Measurements from ENCODE around the gene NFATC1. TPM values are rescaled to one million over a fixed set of nuclear protein-coding genes. Genes with fewer than 3 reads are reported as not detected.

The NFATC1 gene
- total RNA-seq, 1 donor from 2014 or later = 18.5 TPM

DNA sequence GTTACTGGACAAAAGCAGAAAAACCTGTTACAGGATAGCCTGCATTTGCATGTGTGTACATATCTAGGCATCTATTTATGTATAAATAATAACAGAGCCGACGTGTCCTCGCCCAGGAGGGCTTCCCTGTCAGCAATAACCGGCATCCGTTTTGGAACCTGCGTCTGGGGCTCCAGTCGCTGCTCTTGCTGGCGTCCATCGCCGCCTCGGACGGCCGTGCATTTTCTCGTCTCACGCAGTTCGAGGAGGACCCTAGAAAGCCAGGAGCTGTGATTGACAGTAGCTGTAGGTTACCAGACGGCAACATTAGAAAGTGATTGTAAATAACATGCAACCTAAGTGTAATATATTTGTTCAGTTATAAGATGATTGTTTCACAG is 132.6 kb downstream of the NFATC1 start:
- intact Hi-C loops (cut with DNase I) = loop anchor here (1.0 to 5.0 kb wide), 4 partner anchors 22 to 149 kb away; partner anchors contain the start of gene NFATC1
- DNase-seq (ENCODE audit: missing footprints) (no peak), ATAC-seq (no peak)

DNA sequence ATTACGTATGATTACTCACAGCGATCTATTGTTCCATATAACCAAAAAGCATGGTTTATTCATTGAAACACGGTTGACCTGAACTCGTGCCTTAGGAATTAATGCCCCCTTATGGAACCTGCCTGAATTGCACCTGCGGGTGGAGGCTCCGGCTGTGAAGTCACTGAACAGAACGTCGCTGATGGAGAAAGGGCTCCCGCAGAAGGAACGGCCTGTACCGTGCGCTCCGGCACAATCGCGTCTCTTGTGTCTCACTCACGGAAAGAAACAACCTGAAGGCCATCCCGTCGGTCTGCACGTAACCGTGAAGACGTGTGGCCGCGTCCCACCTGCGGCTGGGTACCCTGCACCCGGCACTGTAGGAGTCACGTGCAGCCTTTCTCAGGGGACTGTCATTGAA is 133.1 kb downstream of the NFATC1 start:
- DNase-seq (ENCODE audit: missing footprints) = no peak
- peak; percentile 30 for ATAC-seq
- intact Hi-C loops (cut with DNase I) = loop anchor here (1.0 to 5.0 kb wide), 5 partner anchors 22 to 150 kb away; partner anchors contain the start of gene NFATC1

DNA sequence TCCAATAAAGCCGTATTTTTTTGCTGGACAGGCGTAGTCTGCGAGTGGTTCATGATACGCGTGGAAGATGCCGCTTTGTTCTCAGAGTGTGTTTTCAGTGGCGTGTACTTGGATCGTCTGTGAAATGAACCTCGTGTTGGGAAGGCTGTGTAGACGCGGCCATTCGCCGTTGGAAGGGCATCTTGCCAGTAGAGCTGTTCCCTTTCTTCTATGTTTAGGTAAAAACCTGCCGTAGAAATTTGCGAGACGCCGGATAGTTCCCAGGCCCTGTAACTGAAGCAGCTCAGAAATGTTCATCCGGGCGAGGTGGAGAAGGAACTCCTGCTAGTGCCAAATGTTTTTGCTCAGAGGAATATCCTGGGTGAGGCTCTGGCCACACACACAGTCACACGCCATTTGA is 133.6 kb downstream of the NFATC1 start:
- DNase-seq (ENCODE audit: missing footprints) = no peak
- ATAC-seq = no peak
- intact Hi-C loops (cut with DNase I) = loop anchor here (1.0 to 5.0 kb wide), 4 partner anchors 22 to 132 kb away; partner anchors contain the start of gene NFATC1

DNA sequence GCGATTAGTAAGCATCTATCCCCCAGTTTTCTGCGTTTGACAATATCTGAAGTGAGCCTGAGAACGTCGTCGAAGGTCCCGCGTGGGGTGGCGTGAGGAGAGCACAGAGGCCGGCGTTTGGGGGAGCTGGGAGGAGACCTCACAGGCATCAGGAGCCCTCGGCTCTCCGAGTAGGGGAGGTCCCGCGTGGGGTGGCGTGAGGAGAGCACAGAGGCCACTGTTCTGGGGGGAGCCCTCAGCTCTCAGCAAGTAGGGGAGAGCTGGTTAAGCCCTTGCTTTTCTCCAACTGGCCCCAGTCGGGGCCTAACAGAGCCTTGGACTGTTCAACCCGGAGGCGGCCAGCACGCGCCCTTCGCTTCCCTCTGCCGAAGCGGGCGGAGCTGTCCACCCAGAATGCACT is 134.3 kb downstream of the NFATC1 start:
- DNase-seq (ENCODE audit: missing footprints) = no peak
- ATAC-seq = no peak
- intact Hi-C loops (cut with DNase I) = loop anchor here (1.0 to 5.0 kb wide), 4 partner anchors 23 to 133 kb away; partner anchors contain the start of gene NFATC1

DNA sequence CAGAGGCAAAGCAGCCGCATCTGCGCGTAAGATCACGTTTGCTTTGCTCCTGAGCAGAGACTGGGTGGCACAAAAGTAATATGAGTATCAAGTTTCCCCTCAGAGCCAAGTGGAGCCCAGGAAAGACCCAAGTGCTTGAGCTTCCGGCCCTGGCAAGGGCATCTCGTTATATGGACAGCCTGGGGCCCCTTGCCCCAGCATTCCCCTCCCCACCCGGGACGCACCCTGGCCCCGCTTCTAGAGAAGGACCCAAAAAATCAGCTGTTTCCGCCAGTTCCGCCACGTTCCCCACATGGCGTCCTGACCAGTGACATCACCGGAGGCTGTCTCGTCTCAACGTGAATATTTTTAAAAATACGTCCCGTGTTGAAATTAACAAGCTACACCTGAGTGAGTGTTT is 135.1 kb downstream of the NFATC1 start:
- intact Hi-C loops (cut with DNase I) = no loop called here
- ATAC-seq = no peak
- DNase-seq (ENCODE audit: missing footprints) = no peak

DNA sequence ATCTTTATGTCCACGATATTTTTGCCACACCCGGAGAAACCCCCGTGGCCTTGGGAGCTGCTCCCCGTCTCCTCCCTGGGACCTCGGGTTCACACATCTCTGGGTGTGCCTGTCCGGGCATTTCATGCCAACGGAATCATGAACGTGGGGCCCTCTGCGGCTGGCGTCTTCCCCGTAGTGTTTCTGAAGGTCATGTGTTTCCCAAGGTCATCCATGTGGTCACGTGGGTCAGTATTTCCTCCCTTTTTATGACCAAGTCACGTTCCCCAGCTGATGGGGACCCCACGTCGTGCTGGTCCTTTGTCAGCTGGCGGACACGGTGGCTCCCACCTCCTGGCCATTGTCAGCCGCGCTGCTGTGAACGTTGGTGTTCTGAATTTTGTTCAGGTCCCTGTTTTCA is 135.7 kb downstream of the NFATC1 start:
- no peak for DNase-seq (ENCODE audit: missing footprints)
- intact Hi-C loops (cut with DNase I) = no loop called here

DNA sequence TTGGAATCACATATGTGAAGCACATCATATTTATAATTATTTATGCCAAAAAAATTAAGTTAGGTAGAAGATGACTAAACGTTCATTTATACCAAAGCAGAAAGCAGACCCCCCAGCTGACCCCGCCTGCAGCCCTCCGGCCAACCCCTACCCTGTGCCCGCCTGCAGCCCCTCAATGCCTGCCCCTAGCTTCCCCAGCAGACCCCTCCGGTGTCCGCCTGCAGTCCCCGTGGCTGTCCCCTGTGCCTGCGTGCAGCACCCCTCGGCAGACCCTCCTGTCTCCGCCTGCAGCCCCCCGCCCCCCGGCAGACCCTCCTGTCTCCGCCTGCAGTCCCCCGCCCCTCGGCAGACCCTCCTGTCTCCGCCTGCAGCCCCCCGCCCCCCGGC is 136.2 kb downstream of the NFATC1 start:
- intact Hi-C loops (cut with DNase I) = no loop called here
- no peak for ATAC-seq

More for the DNA sequence above, 135.7 kb downstream of the NFATC1 start:
- no peak for ATAC-seq

DNA sequence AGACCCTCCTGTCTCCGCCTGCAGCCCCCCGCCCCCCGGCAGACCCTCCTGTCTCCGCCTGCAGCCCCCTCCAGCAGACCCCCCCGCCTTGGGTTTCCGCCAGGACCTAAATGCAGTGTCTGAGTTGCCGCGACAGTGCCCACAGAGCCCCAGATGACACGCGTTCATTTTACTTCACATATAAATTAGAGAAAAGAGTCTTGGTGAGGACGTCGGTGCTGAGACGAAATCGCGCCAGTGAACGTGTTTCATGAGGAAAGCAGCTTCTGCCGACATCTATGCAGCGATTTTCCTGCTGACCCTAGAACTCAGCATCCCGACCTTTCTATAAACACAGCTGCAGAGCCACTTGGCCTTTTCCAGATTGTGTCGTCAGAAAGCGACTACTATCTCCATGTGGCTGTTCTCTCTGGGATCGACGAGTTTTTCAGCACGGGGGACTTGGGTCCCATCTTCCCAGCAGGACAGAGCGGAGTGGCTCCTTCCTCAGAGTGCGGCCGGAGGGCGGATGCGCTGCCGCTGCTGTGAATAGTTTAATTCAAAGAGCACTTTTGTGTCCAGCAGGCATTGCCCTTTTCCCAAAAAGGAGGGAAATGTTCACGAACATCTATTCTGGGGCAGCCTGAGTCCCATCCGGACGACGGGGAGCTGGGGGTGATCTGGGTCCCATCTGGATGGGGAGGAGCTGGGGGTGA is 136.7 kb downstream of the NFATC1 start:
- intact Hi-C loops (cut with DNase I) = no loop called here
- no peak for DNase-seq (ENCODE audit: missing footprints)
- ATAC-seq = no peak

More for the DNA sequence above, 136.2 kb downstream of the NFATC1 start:
- DNase-seq (ENCODE audit: missing footprints) = no peak

DNA sequence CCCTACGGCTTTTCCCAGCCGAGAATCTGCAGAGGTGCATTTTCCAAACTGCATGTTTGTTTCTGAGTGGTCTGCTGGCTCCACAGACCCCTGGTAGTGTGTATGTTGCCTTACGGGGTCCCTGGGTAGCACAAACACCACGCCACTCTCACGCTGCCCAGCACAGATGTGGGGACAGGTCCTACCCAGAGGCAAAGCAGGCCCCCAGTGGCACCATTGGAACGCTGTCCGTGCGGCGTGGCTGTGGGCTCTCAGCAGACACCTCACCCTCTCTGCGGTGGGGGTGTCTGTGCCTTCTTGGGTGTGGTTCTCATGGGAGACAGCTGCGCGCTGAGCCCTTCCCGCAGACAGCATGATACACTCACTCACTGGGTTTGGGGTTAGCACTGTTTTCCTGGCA is 137.4 kb downstream of the NFATC1 start:
- DNase-seq (ENCODE audit: missing footprints) (no peak), ATAC-seq (no peak)
- intact Hi-C loops (cut with DNase I) = no loop called here

DNA sequence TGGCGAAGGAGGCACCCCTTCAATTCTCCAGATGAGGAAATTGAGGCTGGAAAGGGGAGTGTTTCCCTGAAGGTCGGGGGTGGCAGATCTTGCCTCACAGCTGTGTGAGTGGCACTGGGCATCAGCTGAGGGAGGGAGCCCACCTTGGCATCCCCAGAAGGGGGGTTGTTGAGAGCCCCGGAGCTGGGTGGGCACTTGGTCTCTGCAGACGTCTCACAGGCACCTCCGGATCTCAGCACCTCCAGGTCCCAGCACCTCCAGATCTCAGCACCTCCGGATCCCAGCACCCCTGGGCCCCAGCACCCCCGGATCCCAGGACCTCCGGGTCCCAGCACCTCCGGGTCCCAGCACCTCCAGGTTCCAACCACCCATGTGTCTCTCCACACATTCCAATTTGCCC is 137.9 kb downstream of the NFATC1 start:
- DNase-seq (ENCODE audit: missing footprints) = no peak

DNA sequence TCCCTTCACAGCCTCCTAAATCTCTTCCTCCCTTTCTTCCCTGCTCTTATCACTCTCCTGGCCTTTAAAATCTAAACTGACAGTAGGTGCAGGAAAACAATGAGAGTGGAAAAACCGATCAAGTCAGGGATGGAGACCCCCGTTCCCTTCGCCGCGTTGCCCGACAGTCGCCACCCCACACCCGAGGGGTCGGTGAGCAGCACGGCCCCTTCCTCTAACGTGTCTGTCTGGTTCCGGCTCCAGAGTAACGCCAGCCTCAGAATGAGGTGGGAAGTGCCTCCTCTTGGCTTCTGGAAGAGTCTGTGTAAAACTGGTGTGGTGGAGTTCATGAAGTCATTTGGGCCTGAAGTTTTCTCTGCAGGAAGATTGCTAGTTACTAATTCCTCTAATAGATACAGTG is 138.6 kb downstream of the NFATC1 start:
- intact Hi-C loops (cut with DNase I) = no loop called here
- ATAC-seq (no peak), DNase-seq (ENCODE audit: missing footprints) (no peak)

More for the DNA sequence above, 137.9 kb downstream of the NFATC1 start:
- ATAC-seq = no peak
- intact Hi-C loops (cut with DNase I) = no loop called here

DNA sequence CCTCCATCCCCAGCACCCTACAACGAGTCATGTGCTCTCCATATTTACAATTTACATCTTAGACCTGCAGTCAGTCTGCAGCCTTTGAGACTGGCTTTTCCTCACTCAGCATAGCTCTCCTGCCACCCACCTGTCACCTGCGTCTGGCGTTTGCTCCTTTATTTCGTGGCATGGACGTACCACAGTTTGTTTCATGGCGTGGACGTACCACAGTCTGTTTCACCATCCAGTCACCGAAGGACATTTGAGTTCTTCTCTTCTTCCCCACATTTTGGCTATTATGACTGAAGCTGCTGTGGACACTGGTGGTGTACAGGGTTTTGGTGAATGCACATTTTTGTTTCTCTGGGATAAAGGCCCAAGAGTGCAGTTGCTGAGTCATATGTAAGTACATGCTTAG is 142.0 kb downstream of the NFATC1 start:
- intact Hi-C loops (cut with DNase I) = no loop called here
- DNase-seq (ENCODE audit: missing footprints) (no peak), ATAC-seq (no peak)

DNA sequence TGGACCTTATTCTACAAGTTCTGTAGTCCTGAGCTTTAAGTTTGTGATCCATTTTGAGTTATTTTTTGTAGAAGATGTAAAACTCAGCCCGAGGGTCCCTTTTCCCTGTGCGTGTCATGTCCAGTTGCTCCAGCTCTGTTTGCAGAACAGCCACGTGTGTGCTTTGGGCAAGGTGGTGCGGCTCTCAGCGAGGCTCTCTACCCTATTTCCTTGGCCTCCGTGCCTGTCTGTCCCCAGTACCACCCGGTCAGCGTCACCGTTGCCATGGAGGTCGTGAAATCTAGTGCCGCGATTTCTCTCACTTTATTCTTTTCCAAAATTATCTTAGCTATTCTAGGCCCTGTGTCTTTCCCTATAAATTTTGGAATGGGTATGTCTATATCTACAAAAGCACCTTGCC is 142.9 kb downstream of the NFATC1 start:
- ATAC-seq (no peak), DNase-seq (ENCODE audit: missing footprints) (no peak)
- intact Hi-C loops (cut with DNase I) = no loop called here

DNA sequence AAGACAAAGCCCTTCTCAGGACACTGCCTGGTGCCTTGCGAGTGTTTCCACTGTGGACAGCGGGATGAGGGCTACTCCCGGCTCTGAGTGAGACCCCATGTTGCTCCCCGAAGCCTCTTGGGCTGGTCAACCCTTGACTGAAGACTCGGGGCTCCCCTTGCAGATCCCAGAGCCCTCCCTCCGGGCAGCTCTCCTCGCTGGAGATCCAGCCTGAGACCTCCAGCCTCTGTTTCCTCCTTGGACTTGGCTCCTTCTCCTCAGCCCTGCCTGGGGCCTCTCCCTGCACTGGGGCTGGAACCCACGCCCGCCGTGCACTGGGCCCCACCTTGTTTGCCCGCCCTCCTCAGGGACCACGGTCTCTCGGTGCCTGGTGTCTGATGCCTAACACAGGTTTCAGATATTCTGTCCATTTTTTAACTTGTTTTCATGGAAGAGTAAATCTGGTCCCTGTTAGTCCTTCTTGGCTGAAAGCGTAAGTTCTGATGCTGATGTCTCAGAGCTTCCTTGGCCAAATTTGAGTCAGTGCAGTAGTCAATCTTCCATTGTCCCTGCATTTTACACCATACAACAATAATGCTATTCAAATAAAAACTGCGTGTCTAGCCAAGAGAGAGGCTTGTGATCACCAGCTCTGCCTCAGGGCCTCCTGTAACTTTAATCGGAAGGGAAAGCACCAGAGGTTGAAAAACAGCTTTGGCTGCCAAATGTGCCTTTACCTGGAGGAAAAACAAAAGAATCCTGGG is 144.6 kb downstream of the NFATC1 start:
- intact Hi-C loops (cut with DNase I) = no loop called here
- ATAC-seq (no peak), DNase-seq (ENCODE audit: missing footprints) (no peak)

DNA sequence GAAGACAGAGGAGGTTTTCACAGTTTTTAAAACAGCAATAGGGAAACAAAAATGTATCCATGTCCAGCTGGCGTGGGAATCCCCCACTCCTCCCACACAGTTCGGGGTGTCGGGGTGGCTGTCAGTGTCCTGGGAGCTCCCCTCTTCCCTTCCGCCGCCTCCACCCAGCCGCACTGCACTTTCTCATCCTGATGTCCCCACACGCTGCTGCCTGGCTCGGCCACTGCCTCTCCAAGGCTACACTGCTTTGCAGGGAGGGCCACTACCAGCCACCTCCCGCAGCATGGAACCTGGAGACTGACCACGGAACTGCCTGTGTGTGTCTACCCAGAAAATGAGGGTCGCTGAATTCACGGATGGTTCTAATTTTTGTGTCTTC is 145.2 kb downstream of the NFATC1 start:
- no peak for DNase-seq (ENCODE audit: missing footprints)
- no peak for ATAC-seq
- intact Hi-C loops (cut with DNase I) = no loop called here

DNA sequence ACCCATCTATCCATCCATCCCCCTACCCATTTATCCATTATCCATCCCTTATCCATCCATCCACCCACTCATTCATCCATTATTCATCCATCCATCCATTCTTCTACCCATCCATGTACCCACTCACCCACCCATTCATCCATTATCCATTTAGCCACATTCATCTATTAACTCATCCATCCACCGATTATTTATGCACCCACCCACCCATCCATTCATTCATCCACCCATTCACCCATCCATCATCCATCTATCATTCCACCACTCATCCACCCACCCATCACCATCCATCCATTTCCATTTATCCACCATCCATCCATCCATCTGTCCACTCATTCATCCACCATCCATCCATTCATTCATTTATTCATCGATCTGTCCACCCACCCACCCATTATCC is 146.5 kb downstream of the NFATC1 start:
- intact Hi-C loops (cut with DNase I) = no loop called here
- ATAC-seq = no peak
- DNase-seq (ENCODE audit: missing footprints) = no peak

DNA sequence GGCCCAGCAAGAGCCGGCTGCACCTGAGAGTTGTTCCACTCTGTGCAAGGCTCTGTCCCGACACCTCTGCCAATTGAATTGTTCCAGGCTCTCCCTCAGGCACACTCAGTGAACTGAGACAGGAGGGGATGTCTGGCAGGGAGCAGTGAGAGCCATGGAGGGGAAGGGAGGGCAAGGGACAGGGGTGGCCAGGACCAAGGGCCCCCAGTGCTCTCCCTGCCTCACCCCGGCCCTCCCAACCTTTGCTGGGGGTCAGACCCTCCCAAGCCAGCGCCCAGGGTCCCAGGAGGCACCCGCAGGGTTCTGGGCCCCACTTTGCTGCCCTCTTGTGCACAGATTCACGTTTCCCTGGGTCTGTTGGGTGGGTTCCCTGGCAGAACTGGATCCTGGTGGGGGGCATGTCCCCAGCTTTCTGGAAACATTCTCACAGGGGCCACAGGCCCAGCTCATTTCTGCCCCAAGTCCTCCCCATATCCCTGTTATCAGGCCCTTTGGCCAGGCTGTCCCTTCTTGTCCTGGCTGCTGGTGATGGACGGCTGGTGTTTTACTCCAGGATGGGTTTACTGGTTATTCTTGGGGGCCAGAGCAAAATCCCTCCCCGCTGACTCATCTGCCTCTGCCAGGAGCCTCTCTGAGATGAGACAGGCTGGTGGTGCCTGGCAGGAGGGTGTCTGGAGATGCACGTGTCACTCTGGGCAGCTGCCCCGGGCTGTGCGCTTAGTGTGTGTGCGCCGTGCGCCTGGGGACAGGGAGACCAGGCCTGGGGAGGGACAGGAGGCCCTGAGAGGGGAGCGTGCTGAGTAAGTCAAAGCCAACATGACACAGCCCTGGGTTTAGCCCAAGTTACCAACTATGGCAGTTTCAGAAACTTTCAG is 147.4 kb downstream of the NFATC1 start:
- peak; percentile 72 for ATAC-seq
- no peak for DNase-seq (ENCODE audit: missing footprints)

DNA sequence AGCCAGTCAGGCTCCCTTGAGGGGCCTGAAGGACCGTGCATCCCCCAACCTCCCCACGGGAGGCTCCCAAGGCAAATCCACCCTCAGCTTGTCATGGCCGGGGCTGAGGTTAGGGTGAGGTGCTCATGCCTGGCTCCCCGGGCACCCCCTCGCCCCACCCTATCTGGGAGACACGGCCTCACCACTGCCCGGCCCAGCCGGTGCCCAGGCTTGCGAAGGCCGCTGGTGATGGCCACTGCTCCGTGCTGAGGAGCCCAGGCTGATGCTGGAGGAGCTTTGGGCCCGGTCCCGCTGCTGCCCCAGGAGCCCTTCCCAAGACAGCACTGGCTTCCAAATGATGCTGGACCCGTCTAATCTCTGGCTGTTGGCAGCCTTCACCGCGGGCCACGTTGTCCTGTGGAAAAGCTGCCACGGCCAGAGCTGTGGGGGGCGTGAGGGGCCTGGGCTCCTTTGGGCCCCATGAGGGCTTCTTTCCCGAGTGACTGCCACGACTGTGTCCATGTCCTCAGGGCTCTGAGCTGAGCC is 148.2 kb downstream of the NFATC1 start:
- DNase-seq (ENCODE audit: missing footprints) (no peak), ATAC-seq (peak; percentile 33)
- intact Hi-C loops (cut with DNase I) = no loop called here

More for the DNA sequence above, 147.4 kb downstream of the NFATC1 start:
- intact Hi-C loops (cut with DNase I) = no loop called here

DNA sequence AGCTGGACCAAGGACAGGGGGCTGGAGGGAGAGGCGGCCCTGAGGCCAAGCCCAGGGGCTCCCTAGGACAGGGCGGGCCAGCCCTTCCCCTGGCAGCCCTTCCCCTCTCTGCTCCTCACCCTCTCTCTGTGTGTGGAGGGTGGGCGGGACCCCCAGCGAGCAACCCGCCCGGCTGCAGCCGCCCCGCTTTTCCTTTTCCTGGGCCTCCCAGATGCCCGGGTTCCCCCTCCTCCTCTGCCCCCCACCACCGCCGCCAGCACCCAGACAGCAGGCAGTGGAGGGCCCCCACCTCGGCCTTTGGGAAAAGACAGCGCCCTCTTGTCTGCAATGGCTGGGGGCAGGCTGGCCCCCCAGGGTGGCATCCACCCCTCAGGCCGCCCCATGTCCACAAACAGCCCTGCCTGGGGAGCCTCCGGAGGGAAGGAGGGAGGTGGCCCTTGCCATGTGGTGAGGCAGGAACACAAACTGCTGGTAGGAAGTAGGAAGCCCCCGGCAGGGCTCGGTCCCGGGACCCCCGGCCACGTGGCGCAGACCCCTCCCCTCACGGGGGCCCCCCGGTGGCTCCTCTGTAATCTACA is 148.7 kb downstream of the NFATC1 start:
- peak; percentile 27 for ATAC-seq
- intact Hi-C loops (cut with DNase I) = no loop called here
- DNase-seq (ENCODE audit: missing footprints) = peak; percentile 54
